Keratinocyte (primary cell): ENCODE data around the gene MAVS. TPM values are rescaled to one million over a fixed set of nuclear protein-coding genes. Genes with fewer than 3 reads are reported as not detected.

ENCODE experiments used
- DNase-seq: peaks from one replicate; pipeline ENCODE4 v3.0.0-alpha.2; 2011; ENCODE audit warnings: low read depth, missing footprints, low spot score
- FAIRE-seq: peaks from 2 replicates; lab custom pipeline; 2011; peaks lifted over from hg19 to GRCh38; lab: Jason Lieb, UNC
- H2AFZ ChIP-seq: 2 replicates; pipeline ENCODE4 v1.6.0; 2012; ENCODE audit warnings: low read length, control low read depth, inconsistent platforms; ENCODE audit not compliant: control insufficient read depth
- H3K27ac ChIP-seq: 2 replicates; pipeline ENCODE4 v1.5.1; 2011; ENCODE audit warnings: low read length; ENCODE audit not compliant: control insufficient read depth, insufficient read depth
- H3K27me3 ChIP-seq: 3 replicates; pipeline ENCODE4 v1.6.0; 2011; ENCODE audit warnings: low read length; ENCODE audit not compliant: control insufficient read depth, insufficient read depth; ENCODE audit errors: extremely low read depth
- H3K36me3 ChIP-seq, 2 experiments: 2 replicates in 1 of 2; 3 replicates in 1 of 2; pipeline ENCODE4 v1.5.1; 2011; ENCODE audit warnings: low read length in 2 of 2, mild to moderate bottlenecking in 1 of 2; ENCODE audit not compliant: control insufficient read depth in 2 of 2, insufficient read depth in 2 of 2; ENCODE audit errors: extremely low read depth in 1 of 2
- H3K4me1 ChIP-seq: 3 replicates; pipeline ENCODE4 v1.5.1; 2011; ENCODE audit warnings: low read length; ENCODE audit not compliant: control insufficient read depth, insufficient read depth; ENCODE audit errors: extremely low read depth
- H3K4me2 ChIP-seq: 3 replicates; pipeline ENCODE4 v1.6.0; 2011; ENCODE audit warnings: low read depth, low read length; ENCODE audit not compliant: control insufficient read depth, insufficient read depth; ENCODE audit errors: extremely low read depth
- H3K4me3 ChIP-seq, 3 experiments: fragments of 200-600 bp in 1 of 3; sonication (generic) in 1 of 3; 2 replicates in 2 of 3; 3 replicates in 1 of 3; pipeline ENCODE4 v1.5.1; 2011 to 2016; ENCODE audit warnings: low read length in 3 of 3, mild to moderate bottlenecking in 3 of 3, control low read depth in 2 of 3, inconsistent platforms in 1 of 3, low read depth in 1 of 3, mixed read lengths in 1 of 3, mixed run types in 1 of 3, moderate library complexity in 1 of 3; ENCODE audit not compliant: control insufficient read depth in 2 of 3, insufficient read depth in 2 of 3; ENCODE audit errors: extremely low read depth in 1 of 3
- H3K79me2 ChIP-seq: 2 replicates; pipeline ENCODE4 v1.6.0; 2012; ENCODE audit warnings: low read length; ENCODE audit not compliant: control insufficient read depth, insufficient read depth
- H3K9ac ChIP-seq: 3 replicates; pipeline ENCODE4 v1.6.0; 2011; ENCODE audit warnings: low read length; ENCODE audit not compliant: control insufficient read depth, insufficient read depth; ENCODE audit errors: extremely low read depth
- H3K9me1 ChIP-seq: 3 replicates; pipeline ENCODE4 v1.6.0; 2011; ENCODE audit warnings: low read length; ENCODE audit not compliant: control insufficient read depth, insufficient read depth; ENCODE audit errors: extremely low read depth
- H3K9me3 ChIP-seq: 2 replicates; pipeline ENCODE4 v1.5.1; 2012; ENCODE audit warnings: low read depth, low read length; ENCODE audit not compliant: control insufficient read depth
- H4K20me1 ChIP-seq: 3 replicates; pipeline ENCODE4 v1.6.0; 2011; ENCODE audit warnings: low read length; ENCODE audit not compliant: control insufficient read depth, insufficient read depth; ENCODE audit errors: extremely low read depth
- CTCF ChIP-seq, 3 experiments: IDR thresholded peaks in 1 of 3; conservative IDR thresholded peaks in 1 of 3; optimal IDR thresholded peaks in 1 of 3; 2 replicates in 2 of 3; 3 replicates in 1 of 3; pipeline versions ENCODE3 to v1.5.1; 2011; ENCODE audit warnings: low read length in 3 of 3, mild to moderate bottlenecking in 3 of 3, moderate library complexity in 2 of 3, control low read depth in 1 of 3, inconsistent platforms in 1 of 3; ENCODE audit not compliant: insufficient read depth in 2 of 3; ENCODE audit errors: extremely low read depth in 1 of 3
- EZH2 ChIP-seq: IDR thresholded peaks from one replicate; pipeline ENCODE4 v1.6.1; 2012; ENCODE audit warnings: inconsistent platforms, mild to moderate bottlenecking, low read length, moderate library complexity
- dilution Hi-C: fragments of 300-500 bp; cut with MboI; formaldehyde crosslinking; loops from one replicate; pipeline ENCODE4 v1.7.0; 2020; ENCODE audit warnings: low sequenced_read_pairs; ENCODE audit not compliant: extremely low pct_ligation_motif_present
- polyA plus RNA-seq, 5 experiments: library from polyadenylated mRNA; depleted of rRNA in 3 of 5; stranded (reverse) in 3 of 5; stranded (forward) in 1 of 5; unstranded in 1 of 5; fragments of >200 nt; gene quantifications; 1 replicate in 1 of 5; 2 replicates in 3 of 5; 3 replicates in 1 of 5; pipeline versions ENCODE4 v1.2.1 to v1.2.3, GENCODE V29; 2011 to 2012; ENCODE audit warnings: missing spikeins in 2 of 5, low read depth in 1 of 5, low replicate concordance in 1 of 5

Gene MAVS
- polyA plus RNA-seq, 1 donor (not counting 4 experiments of a cell fraction or from before 2014, with no cell fraction given), result 15.1 TPM

GRCh38 chr20:3848565-3848964 lies 1.9 kb downstream of the MAVS start:
- no peaks in the 10 kb centered on the region for H3K27me3 ChIP-seq
- no peak for FAIRE-seq
- H4K20me1 ChIP-seq, result no peaks in the 10 kb centered on the region
- peaks cover 10% of the 10 kb centered on the region for H3K4me1 ChIP-seq
- peaks cover 0 to 3% of the 10 kb centered on the region in 2 experiments for H3K36me3 ChIP-seq
- TF ChIP-seq CTCF (optimal IDR thresholded peaks at IDR 0.05 in 1 of 3, IDR thresholded peaks at IDR 0.05 in 1 of 3, conservative IDR thresholded peaks at IDR 0.05 in 1 of 3; ENCODE audit: extremely low read depth in 1 of 3, insufficient read depth in 2 of 3, low read length in 3 of 3) (no peak), EZH2 (no peak)
- peaks cover 34% of the 10 kb centered on the region for H3K79me2 ChIP-seq
- no peak overlapping the region for H3K4me3 ChIP-seq
- no peaks in the 10 kb centered on the region for H3K9me1 ChIP-seq
- H3K4me2 ChIP-seq, result no peak overlapping the region
- no peak for DNase-seq
- no peaks in the 10 kb centered on the region for H3K9me3 ChIP-seq
- H3K9ac ChIP-seq, result no peak overlapping the region
- H2AFZ ChIP-seq, result no peak overlapping the region
- H3K27ac ChIP-seq, result no peak overlapping the region
- dilution Hi-C loops, result no loop called here

- H3K36me3 ChIP-seq, result peaks cover 14 to 15% of the 10 kb centered on the region in 2 experiments
- no peak overlapping the region for H3K9ac ChIP-seq
- no peak for FAIRE-seq
- H4K20me1 ChIP-seq, result no peaks in the 10 kb centered on the region
- peaks cover 8% of the 10 kb centered on the region for H3K4me1 ChIP-seq
- no peak overlapping the region for H3K27ac ChIP-seq
- H2AFZ ChIP-seq, result no peak overlapping the region
- H3K4me2 ChIP-seq, result no peak overlapping the region
- H3K79me2 ChIP-seq, result peaks cover 10% of the 10 kb centered on the region
- no peak for DNase-seq
- H3K9me3 ChIP-seq, result no peaks in the 10 kb centered on the region
- dilution Hi-C loops, result no loop called here
- H3K27me3 ChIP-seq, result no peaks in the 10 kb centered on the region
- no peaks in the 10 kb centered on the region for H3K9me1 ChIP-seq
- TF ChIP-seq EZH2, result no peak
- TF ChIP-seq CTCF (optimal IDR thresholded peaks at IDR 0.05 in 1 of 3, IDR thresholded peaks at IDR 0.05 in 1 of 3, conservative IDR thresholded peaks at IDR 0.05 in 1 of 3; ENCODE audit: extremely low read depth in 1 of 3, insufficient read depth in 2 of 3, low read length in 3 of 3), result no peak
- no peak overlapping the region for H3K4me3 ChIP-seq
These were observed 7.8 kb downstream of the MAVS start for GRCh38 chr20:3854462-3854871.
